H9 (cell line): ENCODE data around the gene CTNNA3. TPM values are rescaled to one million over a fixed set of nuclear protein-coding genes. Genes with fewer than 3 reads are reported as not detected.

Experiments used
- DNase-seq: peaks from one replicate; pipeline ENCODE4 v3.0.0-alpha.2; 2017
- H2AFZ ChIP-seq: one replicate; pipeline ENCODE4 v1.6.1; 2013; ENCODE audit warnings: mild to moderate bottlenecking, low read length, control low read depth, moderate library complexity
- H2AK5ac ChIP-seq: 2 replicates; pipeline ENCODE4 v1.6.1; 2013; ENCODE audit warnings: low read length, control low read depth, mixed read lengths; ENCODE audit not compliant: insufficient read length
- H2BK120ac ChIP-seq: one replicate; pipeline ENCODE4 v1.6.1; 2013; ENCODE audit warnings: low read depth, mild to moderate bottlenecking, low read length, control low read depth, inconsistent platforms; ENCODE audit not compliant: poor library complexity, severe bottlenecking
- H2BK12ac ChIP-seq: 2 replicates; pipeline ENCODE4 v1.6.1; 2013; ENCODE audit warnings: low read length, control low read depth, mixed read lengths, low read depth; ENCODE audit not compliant: insufficient read length
- H2BK15ac ChIP-seq: 2 replicates; pipeline ENCODE4 v1.6.1; 2013; ENCODE audit warnings: low read depth, low read length, control low read depth
- H2BK20ac ChIP-seq: one replicate; pipeline ENCODE4 v1.6.1; 2013; ENCODE audit warnings: low read depth, mild to moderate bottlenecking, low read length, control low read depth, inconsistent platforms; ENCODE audit not compliant: poor library complexity, severe bottlenecking
- H2BK5ac ChIP-seq: 2 replicates; pipeline ENCODE4 v1.6.1; 2013; ENCODE audit warnings: low read length, control low read depth, mixed read lengths; ENCODE audit not compliant: insufficient read length
- H3K14ac ChIP-seq: 2 replicates; pipeline ENCODE4 v1.6.1; 2013; ENCODE audit warnings: low read length, control low read depth; ENCODE audit not compliant: insufficient read depth
- H3K18ac ChIP-seq: 2 replicates; pipeline ENCODE4 v1.6.1; 2013; ENCODE audit warnings: low read depth, mild to moderate bottlenecking, mixed read lengths, low read length, control low read depth; ENCODE audit not compliant: insufficient read length
- H3K23ac ChIP-seq: 2 replicates; pipeline ENCODE4 v1.6.1; 2013; ENCODE audit warnings: low read length, control low read depth, mixed read lengths, low read depth; ENCODE audit not compliant: insufficient read length
- H3K23me2 ChIP-seq: 2 replicates; pipeline ENCODE4 v1.6.1; 2013; ENCODE audit warnings: low read depth, mild to moderate bottlenecking, mixed read lengths, low read length, control low read depth; ENCODE audit not compliant: insufficient read length, poor library complexity, severe bottlenecking
- H3K27ac ChIP-seq: 2 replicates; pipeline ENCODE4 v1.5.1; 2013; ENCODE audit warnings: low read length, control low read depth, mixed read lengths, low read depth; ENCODE audit not compliant: insufficient read length
- H3K27me3 ChIP-seq: 2 replicates; pipeline ENCODE4 v1.6.1; 2013; ENCODE audit warnings: low read length, control low read depth, inconsistent platforms; ENCODE audit not compliant: insufficient read depth
- H3K4ac ChIP-seq: 2 replicates; pipeline ENCODE4 v1.6.1; 2013; ENCODE audit warnings: low read depth, mild to moderate bottlenecking, control low read depth, inconsistent platforms, low read length, moderate library complexity
- H3K4me1 ChIP-seq: 2 replicates; pipeline ENCODE4 v1.6.1; 2013; ENCODE audit warnings: low read length, control low read depth, inconsistent platforms; ENCODE audit not compliant: insufficient read depth
- H3K4me2 ChIP-seq: 2 replicates; pipeline ENCODE4 v1.6.1; 2013; ENCODE audit warnings: low read length, control low read depth, mixed read lengths; ENCODE audit not compliant: insufficient read length, insufficient read depth
- H3K56ac ChIP-seq: 2 replicates; pipeline ENCODE4 v1.6.1; 2013; ENCODE audit warnings: low read depth, mild to moderate bottlenecking, mixed read lengths, low read length, control low read depth; ENCODE audit not compliant: insufficient read length
- H3K79me1 ChIP-seq: 2 replicates; pipeline ENCODE4 v1.6.1; 2013; ENCODE audit warnings: low read depth, mild to moderate bottlenecking, moderate library complexity, low read length, control low read depth, inconsistent platforms; ENCODE audit not compliant: insufficient read depth, poor library complexity, severe bottlenecking
- H3K79me2 ChIP-seq: 2 replicates; pipeline ENCODE4 v1.6.1; 2013; ENCODE audit warnings: low read length, control low read depth, inconsistent platforms; ENCODE audit not compliant: insufficient read depth
- H3K9ac ChIP-seq: 2 replicates; pipeline ENCODE4 v1.6.1; 2013; ENCODE audit warnings: low read length, control low read depth, mixed read lengths; ENCODE audit not compliant: insufficient read length; ENCODE audit errors: extremely low read depth
- H3K9me3 ChIP-seq: one replicate; pipeline ENCODE4 v1.6.1; 2013; ENCODE audit warnings: low read depth, low read length, inconsistent platforms; ENCODE audit not compliant: control insufficient read depth
- H3T11ph ChIP-seq: one replicate; pipeline ENCODE4 v1.6.1; 2013; ENCODE audit warnings: mild to moderate bottlenecking, low read length, control low read depth, inconsistent platforms
- H4K20me1 ChIP-seq: one replicate; pipeline ENCODE4 v1.6.1; 2013; ENCODE audit not compliant: control insufficient read depth, insufficient read length, insufficient read depth
- H4K5ac ChIP-seq: 2 replicates; pipeline ENCODE4 v1.6.1; 2013; ENCODE audit warnings: low read depth, mild to moderate bottlenecking, mixed read lengths, low read length, control low read depth; ENCODE audit not compliant: insufficient read length
- H4K8ac ChIP-seq: replicated peaks from 2 replicates; pipeline ENCODE4 v1.6.1; 2013; ENCODE audit warnings: low read length, control low read depth, mixed read lengths, low read depth; ENCODE audit not compliant: insufficient read length
- H4K91ac ChIP-seq: 2 replicates; pipeline ENCODE4 v1.6.1; 2013; ENCODE audit warnings: low read depth, mild to moderate bottlenecking, moderate library complexity, mixed read lengths, low read length, control low read depth; ENCODE audit not compliant: insufficient read length
- H3K27ac Mint-ChIP-seq, 3 experiments: 2 replicates in 2 of 3; 3 replicates in 1 of 3; pipeline ENCODE4 v1.8.0; 2020 to 2021; ENCODE audit warnings: mixed read lengths in 3 of 3, mild to moderate bottlenecking in 1 of 3, moderate library complexity in 1 of 3
- H3K27me3 Mint-ChIP-seq: 2 replicates; pipeline ENCODE4 v1.8.0; 2021; ENCODE audit warnings: low read depth, mild to moderate bottlenecking, moderate library complexity, mixed read lengths
- H3K36me3 Mint-ChIP-seq, 3 experiments: 2 replicates in 2 of 3; 3 replicates in 1 of 3; pipeline ENCODE4 v1.8.0; 2020 to 2021; ENCODE audit warnings: low read depth in 3 of 3, mixed read lengths in 3 of 3; ENCODE audit not compliant: insufficient read depth in 1 of 3
- H3K4me1 Mint-ChIP-seq, 2 experiments: 2 replicates each; pipeline ENCODE4 v1.8.0; 2020; ENCODE audit warnings: mixed read lengths in 2 of 2
- H3K4me3 Mint-ChIP-seq, 2 experiments: 2 replicates in 1 of 2; 3 replicates in 1 of 2; pipeline ENCODE4 v1.8.0; 2020 to 2021; ENCODE audit warnings: mild to moderate bottlenecking in 2 of 2, mixed read lengths in 2 of 2, moderate library complexity in 1 of 2
- H3K9me3 Mint-ChIP-seq, 2 experiments: 2 replicates in 1 of 2; 3 replicates in 1 of 2; pipeline ENCODE4 v1.8.0; 2020; ENCODE audit warnings: mild to moderate bottlenecking in 2 of 2, mixed read lengths in 2 of 2, moderate library complexity in 1 of 2
- WGBS: extraction: QIAGEN DNeasy Blood & Tissue Kit; methylation state at CpG from one replicate; pipeline ENCODE4 v1.1.7; 2013; ENCODE audit warnings: missing lambda C conversion rate, low lambda C conversion rate, mixed read lengths; ENCODE audit not compliant: insufficient read length; ENCODE audit errors: extremely low coverage; 5-methylcytosine and 5-hydroxymethylcytosine counted together
- total RNA-seq: library from RNA; stranded (reverse); gene quantifications from 2 replicates; pipeline ENCODE4 v1.2.1, GENCODE V29; 2021
- TF ChIP-seq, protein P1 (sequence below): fragments of 200-600 bp; sonication (generic); conservative IDR thresholded peaks from 3 replicates; pipeline ENCODE4 v1.8.0; 2021; ENCODE audit warnings: antibody characterized with exemption, mild to moderate bottlenecking

The CTNNA3 gene
- total RNA-seq, 1 experiment from 2014 or later = 3.3 TPM

DNA sequence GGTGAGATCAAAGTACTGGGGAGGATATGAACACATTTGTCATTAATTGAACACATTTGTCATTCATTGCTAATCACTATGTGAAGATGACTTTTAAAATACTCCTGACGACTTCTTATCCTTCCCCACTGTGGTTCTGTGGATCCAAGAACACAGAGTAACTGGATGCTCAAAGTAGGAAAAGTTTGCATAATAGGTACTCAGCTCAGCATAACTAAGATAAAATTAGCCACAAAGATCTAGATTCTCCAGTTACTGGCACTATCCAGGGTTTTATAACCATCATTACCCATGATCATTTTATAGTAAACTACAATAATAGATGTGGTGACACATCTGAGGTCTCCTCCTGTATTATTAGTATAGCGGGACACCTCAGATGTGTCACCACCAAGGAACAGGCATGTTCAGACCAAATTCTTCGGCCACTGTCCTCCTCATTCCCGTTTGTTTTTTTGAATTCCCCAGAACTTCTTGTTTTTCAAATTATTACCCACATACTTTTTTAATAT is 933.7 kb downstream of the CTNNA3 start:
- Mint-ChIP-seq H3K36me3 (no peaks in the 10 kb centered on the region), H3K27ac (no peak overlapping the region)
- H3T11ph ChIP-seq = no peak overlapping the region

More for the DNA sequence above, 933.7 kb downstream of the CTNNA3 start:
- H2AK5ac ChIP-seq = no peak overlapping the region
- no peaks in the 10 kb centered on the region for H3K79me2 ChIP-seq
- H3K4me1 Mint-ChIP-seq = peaks cover 0 to 5% of the 10 kb centered on the region in 2 experiments; a peak in 1 of 4 replicates
- no peak overlapping the region for H2BK5ac ChIP-seq
- no peak overlapping the region for H2BK120ac ChIP-seq
- WGBS = no CpG with 5 or more reads among the region's 4 CpGs
- H3K27me3 Mint-ChIP-seq = no peaks in the 10 kb centered on the region
- no peak overlapping the region for H3K4ac ChIP-seq
- no peaks in the 10 kb centered on the region for H3K9me3 Mint-ChIP-seq
- no peak overlapping the region for H3K18ac ChIP-seq
- TF ChIP-seq, protein P1, sequence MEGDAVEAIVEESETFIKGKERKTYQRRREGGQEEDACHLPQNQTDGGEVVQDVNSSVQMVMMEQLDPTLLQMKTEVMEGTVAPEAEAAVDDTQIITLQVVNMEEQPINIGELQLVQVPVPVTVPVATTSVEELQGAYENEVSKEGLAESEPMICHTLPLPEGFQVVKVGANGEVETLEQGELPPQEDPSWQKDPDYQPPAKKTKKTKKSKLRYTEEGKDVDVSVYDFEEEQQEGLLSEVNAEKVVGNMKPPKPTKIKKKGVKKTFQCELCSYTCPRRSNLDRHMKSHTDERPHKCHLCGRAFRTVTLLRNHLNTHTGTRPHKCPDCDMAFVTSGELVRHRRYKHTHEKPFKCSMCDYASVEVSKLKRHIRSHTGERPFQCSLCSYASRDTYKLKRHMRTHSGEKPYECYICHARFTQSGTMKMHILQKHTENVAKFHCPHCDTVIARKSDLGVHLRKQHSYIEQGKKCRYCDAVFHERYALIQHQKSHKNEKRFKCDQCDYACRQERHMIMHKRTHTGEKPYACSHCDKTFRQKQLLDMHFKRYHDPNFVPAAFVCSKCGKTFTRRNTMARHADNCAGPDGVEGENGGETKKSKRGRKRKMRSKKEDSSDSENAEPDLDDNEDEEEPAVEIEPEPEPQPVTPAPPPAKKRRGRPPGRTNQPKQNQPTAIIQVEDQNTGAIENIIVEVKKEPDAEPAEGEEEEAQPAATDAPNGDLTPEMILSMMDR = no peak
- DNase-seq = no peak
- no peak overlapping the region for H2BK15ac ChIP-seq
- no peaks in the 10 kb centered on the region for H3K9me3 ChIP-seq
- H3K23ac ChIP-seq = no peak overlapping the region
- no peaks in the 10 kb centered on the region for H3K23me2 ChIP-seq
- no peak overlapping the region for H2BK12ac ChIP-seq
- no peak overlapping the region for H4K5ac ChIP-seq
- no peak overlapping the region for H2BK20ac ChIP-seq
- no peak overlapping the region for H3K14ac ChIP-seq
- no peaks in the 10 kb centered on the region for H3K27me3 ChIP-seq
- H3K4me3 Mint-ChIP-seq = no peak overlapping the region
- H3K27ac ChIP-seq = no peak overlapping the region
- H4K20me1 ChIP-seq = no peaks in the 10 kb centered on the region
- no peak overlapping the region for H3K4me2 ChIP-seq
- no peak overlapping the region for H2AFZ ChIP-seq
- H3K4me1 ChIP-seq = no peaks in the 10 kb centered on the region
- H3K79me1 ChIP-seq = no peaks in the 10 kb centered on the region
- H3K9ac ChIP-seq = no peak overlapping the region
- no peak overlapping the region for H4K91ac ChIP-seq
- H3K56ac ChIP-seq = no peak overlapping the region
- no peak overlapping the region for H4K8ac ChIP-seq
